HG02759 (cell line): ENCODE measurements around the gene CYTH3.
"Not testable (repeated sequence)": the region's sequence is repeated elsewhere in the genome, so short reads cannot be mapped to it uniquely, and the experiment has no call there.

Experiments used
- ATAC-seq: cut with Tn5 transposase; IDR thresholded peaks from one replicate; pipeline ENCODE4 v1.9.1; 2021; ENCODE audit warnings: mild to moderate bottlenecking, moderate library complexity; ENCODE audit not compliant: unreplicated experiment

Gene CYTH3, protein sequence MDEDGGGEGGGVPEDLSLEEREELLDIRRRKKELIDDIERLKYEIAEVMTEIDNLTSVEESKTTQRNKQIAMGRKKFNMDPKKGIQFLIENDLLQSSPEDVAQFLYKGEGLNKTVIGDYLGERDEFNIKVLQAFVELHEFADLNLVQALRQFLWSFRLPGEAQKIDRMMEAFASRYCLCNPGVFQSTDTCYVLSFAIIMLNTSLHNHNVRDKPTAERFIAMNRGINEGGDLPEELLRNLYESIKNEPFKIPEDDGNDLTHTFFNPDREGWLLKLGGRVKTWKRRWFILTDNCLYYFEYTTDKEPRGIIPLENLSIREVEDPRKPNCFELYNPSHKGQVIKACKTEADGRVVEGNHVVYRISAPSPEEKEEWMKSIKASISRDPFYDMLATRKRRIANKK

DNA sequence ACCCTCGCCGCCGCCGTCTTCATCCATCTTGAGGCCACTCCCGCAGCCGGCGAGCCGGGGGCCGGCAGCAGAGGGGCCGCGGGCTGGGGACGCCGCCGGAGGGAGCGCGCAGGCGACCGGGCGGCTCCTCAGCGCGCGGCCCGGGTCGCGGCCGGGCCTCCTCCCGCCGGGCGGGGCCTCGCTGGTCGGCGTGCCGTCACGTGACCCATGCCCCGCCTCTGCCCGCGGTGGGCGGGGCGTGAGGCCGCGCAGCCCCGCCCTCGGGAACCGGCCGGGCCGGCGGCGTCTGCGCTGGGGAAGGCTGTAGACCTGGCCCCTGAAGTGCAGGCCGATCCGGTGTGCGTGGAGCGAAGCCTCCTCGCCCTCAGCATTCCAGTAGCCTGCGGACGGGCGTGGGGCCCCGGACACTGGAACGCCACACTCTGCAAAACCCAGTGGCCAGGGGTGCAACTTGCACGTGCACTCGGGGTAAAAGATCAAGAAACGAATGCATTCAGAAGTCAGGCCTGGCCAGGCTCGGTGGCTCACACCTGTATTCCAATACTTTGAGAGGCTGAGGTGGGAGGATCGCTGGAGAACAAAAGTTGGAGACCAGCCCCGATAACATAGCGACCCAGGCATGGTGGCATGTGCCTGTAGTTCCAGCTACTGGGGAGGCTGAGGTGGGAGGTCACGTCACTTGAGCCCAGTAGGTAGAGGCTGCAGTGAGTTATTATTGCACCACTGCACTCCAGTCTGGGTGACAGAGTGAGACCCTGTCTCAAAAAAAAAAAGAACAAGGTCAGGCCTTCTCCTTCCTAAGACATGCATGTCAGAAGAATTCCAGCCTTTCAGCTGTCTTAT lies at the start of gene CYTH3:
CYTH3 (minus strand) TSS at position 144 of the 843 bp plus-strand sequence; CDS start at position 27, 117 bp downstream.
- peak; percentile 94 for ATAC-seq

DNA sequence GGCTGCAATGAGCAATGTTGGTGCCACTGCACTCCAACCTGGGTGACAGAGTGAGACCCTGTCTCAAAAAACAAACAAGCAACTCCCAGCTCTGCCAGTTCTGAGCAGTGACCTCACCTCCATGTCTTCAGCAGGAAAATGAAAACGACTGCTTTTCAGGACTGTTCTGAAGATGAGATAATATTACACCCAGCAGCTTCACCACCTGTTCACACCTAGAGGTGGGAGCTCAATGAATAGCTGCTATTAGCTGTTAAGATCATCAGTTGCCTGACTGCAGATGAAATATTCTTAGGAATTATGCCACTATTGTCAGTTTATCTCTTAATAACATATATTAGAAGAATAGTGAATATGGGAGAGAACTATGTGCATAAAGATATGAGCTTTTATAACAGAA lies 48.4 kb upstream of the CYTH3 start:
- ATAC-seq = no peak

DNA sequence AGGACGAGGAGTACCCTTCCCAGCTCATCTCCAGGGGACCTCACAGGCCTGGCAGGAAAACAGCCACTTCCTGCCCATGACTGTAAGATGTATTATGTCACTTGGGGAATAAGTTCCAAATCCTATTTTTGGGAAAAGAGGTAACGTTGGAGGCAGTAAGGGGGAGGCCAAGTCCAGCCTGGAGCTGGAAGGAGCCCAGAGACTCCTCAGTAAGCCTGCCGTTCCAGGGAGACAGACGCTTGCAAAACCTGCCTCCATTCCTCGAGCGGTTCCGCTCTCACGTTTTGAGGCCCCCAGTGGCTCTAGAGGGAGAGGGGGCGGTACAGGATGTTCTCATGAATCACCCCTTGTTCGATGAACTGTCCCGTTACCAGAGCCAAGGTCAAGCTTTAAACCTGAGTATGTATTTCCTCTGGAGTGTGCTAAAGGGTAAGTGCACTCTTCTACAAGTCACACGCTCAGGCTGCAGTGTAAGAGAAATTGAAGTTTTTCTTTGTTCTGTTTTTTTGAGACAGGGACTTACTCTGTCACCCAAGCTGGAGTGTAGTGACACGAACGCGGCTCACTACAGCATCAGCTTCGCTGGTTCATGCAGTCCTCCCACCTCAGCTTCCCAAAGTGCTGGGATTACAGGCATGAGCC lies 45.5 kb upstream of the CYTH3 start:
- no peak for ATAC-seq

DNA sequence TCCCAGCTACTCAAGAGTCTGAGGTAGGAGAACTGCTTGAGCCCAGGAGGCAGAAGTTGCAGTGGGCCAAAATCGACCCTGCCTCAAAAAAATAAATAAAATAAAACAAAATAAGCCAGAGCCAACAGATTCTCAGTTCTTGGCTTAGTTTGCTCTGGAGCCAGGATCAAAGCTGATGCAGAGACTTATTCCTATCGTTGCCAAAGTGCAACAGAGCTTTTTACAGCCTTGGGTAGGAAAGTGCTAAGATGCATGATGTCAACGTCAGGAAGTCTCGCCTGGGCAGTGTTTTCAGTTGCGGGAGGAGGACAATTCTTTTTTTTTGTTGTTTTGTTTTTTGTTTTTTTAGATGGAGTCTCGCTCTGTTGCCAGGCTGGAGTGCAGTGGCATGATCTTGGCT lies 43.8 kb upstream of the CYTH3 start:
- no peak for ATAC-seq

DNA sequence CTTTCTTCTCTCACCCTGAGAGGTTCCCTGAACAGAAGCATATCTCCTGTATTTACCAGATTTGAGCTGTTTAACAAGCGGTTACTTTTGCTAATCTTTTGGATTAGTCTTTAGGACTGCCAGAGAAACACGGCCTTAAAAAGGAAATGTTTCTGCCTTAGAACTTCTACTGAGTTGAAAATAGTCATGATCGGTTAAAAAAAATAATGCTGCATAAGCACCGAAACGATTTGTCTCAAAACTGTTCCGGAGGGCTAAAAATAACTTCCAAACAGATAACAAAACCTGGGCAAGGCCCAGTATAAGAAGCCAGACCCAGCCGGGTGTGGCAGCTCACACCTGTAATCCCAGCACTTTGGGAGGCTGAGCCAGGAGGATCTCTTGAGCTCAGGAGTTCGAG lies 43.3 kb upstream of the CYTH3 start:
- ATAC-seq = no peak

DNA sequence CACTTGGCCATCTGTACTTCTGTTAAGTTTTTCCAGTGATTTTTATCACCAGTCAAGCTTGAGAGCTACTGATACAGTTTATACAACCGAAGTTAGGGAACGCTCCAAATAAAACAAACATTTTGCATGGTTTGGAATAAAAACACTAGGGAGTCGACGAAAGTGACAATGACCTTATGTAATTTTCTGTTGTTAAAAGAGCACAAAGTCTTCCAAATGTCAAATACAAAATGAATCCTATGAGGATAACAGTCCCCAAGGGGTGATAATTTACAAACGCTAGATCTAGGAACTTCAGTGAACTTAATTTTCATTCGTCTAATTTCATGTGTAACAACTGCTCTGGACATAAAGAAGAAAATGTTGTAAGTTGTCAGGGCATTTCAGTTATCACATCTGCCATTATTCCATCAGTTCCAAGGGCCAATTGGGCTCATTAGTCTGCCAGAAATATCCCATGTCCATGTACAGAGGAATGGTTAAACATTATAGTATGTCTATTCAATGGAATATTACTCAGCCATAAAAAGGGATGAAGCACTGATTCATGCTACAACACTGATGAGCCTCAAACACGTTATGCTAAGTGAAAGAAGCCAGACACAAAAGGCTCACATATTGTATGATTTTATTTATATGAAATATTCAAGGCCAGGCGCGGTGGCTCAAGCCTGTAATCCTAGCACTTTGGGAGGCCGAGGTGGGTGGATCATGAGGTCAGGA lies 38.0 kb upstream of the CYTH3 start:
- no peak for ATAC-seq

DNA sequence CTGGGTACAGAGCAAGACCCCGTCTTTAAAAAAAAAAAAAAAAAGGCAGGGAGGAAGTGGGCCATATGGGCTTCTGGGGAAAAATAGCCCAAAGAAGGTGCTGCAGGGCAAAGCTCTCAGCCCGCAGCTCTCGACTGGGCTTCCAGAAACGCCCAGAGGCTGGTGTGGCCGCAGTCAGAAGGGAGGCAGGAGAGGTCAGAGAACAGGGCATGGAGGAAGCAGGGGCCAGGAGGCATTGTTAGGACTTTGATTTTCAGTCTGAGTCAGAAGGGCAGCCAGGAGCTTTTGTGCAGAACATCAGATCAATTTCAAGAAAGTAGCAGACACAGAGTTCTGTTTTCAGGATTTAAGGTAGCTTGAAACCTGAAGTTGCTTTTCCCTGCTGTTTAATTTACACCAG lies 35.3 kb upstream of the CYTH3 start:
- no peak for ATAC-seq

DNA sequence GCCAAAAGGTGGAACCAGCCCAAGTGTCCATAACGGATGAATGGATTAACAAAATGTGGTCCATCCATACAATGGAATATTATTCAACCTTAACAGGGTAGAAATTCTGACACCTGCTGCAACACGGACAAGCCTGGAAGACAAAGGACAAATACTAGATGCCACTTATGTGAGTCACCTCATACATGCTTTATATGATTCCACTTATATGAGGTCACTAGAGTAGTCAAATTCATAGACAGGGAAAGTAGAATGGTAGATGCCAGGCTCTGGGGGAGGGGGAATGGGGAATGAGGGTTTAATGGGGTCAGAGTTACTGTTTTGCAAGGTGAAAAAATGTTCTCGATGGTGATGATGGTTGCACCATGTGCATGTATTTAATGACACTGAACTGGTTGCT lies 34.0 kb upstream of the CYTH3 start:
- no peak for ATAC-seq

DNA sequence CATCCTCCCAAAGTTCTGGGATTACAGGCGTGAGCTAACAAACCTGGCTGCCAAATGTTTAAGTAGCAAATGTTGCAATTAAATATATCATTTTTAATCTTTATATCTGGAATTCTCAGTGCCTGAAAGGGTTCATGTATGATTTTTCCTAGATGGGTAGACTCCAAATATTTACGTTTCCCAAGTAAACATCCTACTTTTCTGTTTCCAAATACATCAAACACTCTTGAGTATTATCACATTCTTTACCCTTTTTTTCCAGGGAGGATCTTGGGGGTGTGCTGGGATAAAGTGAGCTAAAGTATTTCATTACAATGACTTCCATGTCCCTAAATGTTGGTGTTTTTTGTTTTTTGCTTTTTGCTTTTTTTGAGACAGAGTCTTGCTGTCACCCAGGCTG lies 32.9 kb upstream of the CYTH3 start:
- no peak for ATAC-seq

DNA sequence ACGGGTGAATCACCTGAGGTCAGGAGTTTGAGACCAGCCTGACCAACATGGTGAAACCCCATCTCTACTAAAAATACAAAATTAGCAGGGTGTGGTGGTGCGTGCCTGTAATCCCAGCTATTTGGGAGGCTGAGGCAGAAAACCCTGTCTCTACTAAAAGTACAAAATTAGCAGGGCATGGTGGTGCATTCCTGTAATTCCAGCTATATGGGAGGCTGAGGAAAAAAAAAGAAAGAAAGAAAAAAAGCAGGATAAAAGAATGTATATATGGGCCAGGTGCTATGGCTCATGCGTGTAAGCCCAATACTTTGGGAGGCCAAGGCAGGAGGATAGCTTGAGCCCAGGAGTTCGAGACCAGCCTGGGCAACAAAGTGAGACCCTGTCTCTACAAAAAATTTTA lies 29.0 kb upstream of the CYTH3 start:
- not testable (repeated sequence) for ATAC-seq

DNA sequence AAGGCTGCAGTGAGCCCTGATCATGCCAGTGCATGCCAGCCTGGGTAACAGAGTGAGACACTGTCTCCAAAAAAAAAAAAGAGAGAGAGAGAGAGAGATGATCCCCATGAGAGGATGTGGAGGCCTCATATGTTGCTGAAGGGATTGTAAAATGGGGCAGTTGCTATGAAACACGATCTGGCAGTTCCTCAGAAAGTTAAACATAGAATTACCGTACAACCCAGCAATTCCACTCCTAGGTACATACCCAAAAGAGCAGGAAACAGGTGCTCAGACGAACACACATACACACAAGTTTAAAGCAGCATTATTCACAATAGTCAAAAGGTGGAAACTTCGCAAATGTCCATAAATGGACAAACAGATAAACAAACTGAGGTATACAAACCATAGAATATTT lies 27.4 kb upstream of the CYTH3 start:
- no peak for ATAC-seq

DNA sequence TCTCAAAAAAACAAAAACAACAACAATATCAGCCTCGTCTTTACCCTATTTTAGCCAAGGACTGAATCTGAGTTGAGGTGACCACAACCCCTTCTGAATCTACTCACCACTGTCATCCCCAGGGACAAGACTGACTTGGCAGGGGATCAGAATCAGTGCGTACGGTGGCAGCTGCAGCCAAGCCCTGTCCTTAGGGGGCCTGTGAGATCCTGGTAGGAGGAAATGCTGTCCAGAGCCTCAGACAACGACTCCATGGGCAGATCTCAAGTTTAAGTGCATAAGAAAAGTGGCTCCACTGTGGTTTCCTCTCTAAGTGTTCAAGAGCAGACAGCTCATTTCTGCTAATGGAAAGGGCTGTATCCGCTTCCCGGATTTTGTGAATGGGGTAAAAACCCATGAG lies 22.4 kb upstream of the CYTH3 start:
- ATAC-seq = no peak

DNA sequence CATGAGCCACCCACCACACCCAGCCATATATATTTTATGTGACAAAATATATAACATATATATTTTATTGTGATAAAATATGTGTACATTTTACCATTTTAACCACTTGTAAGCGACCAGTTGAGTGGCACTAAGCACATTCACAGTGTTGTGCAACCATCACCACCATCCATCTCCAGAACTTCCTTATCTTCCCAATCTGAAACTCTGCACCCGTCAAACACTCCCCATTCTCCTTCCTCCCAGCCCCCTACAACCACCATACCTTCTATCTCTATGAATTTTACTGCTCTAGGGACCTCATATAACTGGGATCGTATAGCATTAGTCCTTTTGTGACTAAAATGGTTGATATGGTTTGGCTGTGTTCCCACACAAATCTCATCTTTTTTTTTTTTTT lies 20.8 kb upstream of the CYTH3 start:
- no peak for ATAC-seq

DNA sequence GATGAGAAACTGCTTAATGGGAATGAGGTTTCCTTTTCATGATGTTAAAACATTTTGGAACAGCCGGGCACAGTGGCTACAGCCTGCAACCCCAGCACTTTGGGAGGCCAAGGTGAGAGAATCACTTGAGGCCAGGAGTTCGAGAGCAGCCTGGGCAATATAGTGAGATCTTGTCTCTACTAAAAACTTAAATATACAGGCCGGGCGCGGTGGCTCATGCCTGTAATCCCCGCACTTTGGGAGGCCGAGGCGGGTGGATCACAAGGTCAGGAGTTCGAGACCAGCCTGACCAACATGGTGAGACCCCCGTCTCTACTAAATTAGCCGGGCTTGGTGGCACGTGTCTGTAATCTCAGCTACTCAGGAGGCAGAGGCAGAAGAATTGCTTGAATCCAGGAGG lies 19.5 kb upstream of the CYTH3 start:
- not testable (repeated sequence) for ATAC-seq

DNA sequence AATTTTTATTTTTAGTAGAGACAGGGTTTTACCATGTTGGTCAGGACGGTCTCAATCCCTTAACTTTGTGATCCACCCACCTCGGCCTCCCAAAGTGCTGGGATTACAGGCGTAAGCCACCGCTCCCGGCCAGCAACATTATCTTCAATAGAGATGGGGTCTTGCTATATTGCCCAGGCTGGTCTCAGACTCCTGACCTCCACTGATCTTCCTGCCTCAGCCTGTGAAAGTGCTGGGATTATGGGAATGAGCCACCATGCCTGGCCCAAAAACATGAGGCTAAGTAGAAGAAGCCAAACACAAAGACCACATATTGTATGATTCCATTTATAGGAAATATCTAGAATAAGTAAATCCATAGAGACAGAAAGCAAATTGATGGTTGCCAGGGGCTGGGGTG lies 19.1 kb upstream of the CYTH3 start:
- ATAC-seq = no peak

DNA sequence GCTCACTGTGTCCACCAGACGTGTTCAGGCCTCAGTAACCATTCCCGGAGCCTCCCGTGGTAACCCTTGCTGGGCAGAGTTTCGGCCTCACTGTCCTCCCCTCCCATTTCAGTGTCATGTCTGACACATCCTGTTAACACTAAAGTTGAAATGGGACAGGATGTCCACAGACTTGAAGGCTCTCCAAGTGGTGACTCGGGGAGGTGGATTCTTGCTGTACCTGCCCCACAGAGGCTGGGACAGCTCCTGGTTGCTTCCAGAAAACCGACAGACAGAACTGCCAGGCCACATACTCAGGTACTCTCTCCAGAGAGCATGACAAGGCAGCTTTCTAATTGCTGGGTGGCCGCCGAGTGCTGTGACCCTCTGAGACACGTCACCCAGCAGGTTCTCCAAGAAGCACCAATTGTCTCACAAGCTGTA lies 17.9 kb upstream of the CYTH3 start:
- ATAC-seq = no peak

DNA sequence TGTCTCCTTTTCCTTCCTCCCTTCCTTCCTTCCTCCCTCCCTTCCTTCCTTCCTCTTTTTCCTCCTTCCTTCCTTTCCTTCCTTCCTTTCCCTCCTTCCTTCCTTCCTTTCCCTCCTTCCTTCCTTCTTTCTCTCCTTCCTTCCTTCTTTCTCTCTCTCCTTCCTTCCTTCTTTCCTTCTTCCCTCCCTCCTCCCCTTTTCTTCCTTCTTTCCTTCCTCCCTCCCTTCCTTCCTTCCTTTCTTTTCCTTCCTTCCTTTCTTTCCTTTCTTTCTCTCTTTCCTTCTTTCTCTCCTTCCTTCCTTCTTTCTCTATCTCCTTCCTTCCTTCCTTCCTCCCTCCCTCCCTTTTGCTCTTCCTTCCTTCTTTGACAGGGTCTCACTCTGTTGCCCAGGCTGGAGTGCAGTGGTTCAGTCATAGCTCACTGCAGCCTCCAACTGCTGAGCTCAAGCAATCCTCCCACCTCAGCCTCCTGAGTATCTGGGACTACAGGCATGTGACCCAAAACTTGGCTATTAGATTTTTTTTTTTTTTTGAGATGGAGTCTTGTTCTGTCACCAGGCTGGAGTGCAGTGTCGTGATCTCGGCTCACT lies 15.9 kb upstream of the CYTH3 start:
- ATAC-seq = no peak

DNA sequence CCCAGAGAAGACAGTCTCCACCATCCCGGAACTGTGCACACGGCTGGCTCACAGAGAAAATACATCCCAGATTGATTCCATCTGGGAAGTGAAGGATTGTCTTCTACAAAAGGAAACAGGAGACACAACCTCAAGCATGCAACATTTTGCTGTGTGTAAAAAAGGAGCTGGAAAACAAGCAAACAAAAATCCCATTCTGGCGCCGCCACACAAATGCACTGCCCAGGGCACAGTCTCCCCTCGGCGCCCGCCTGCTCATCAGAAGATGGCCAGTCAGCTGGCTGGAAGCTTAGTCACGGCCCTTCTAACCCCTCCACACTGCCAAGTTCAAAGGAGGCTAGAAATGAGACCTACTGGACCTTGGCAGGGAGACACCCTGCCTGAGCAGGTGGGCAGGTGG lies 14.1 kb upstream of the CYTH3 start:
- no peak for ATAC-seq

DNA sequence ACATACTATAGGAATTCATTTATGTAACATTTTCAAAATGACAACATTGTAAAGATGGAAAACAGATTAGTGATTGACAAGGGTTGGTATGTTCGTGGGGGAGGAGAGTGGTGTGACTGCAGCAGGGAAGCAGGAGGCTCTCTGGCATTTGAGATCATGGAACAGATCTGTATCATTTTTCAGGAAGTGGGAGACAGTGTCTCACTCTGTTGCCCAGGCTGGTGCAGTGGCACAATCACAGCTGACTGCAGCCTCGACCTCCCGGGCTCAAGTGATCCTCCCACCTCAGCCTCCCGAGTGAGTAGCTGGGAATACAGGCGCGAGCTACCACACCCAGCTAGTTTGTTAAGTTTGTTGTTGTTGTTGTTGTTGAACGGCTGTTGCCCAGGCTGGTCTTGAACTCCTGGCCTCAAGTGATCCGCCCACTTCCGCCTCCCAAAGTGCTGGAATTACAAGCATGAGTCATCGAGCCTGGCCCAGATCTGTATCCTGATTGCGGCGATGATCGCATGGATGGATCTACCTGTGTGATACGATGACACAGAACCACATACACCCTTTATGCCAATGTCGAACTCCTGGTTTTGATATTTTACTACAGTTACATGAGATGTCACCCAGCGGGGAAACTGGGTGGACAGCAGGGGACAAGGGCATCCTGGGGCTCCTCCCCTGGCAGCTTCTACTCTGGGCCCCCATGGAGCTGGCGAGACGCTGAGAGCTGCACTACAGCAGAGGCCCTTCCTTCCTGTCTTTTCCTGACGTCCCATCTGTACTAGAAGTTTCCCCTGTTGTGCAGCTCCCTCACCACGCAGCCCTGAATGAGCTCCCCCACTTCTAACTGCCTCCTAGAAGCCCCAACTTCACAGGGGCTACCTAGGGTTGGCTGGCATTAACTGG lies 12.3 kb upstream of the CYTH3 start:
- no peak for ATAC-seq

DNA sequence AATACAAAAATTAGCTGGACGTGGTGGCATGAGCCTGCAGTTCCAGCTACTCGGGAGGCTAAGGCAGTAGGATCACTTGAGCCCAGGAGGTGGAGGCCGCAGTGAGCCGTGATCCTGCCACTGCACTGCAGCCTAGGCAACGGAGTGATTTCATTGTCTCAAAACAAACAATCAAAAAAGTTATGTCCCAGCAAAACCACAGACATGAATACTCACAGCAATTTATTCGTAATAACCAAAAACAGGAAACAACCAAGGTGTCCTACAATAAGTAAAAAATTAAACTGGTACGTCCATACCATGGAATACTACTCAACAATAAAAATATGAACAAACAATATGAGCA lies 11.6 kb upstream of the CYTH3 start:
- no peak for ATAC-seq
